Measurements from ENCODE around the gene OR4C46.
"Not testable (repeated sequence)": the region's sequence is repeated elsewhere in the genome, so short reads cannot be mapped to it uniquely, and the experiment has no call there.

The OR4C46 gene

GRCh38 chr11:54603898-54604297, at the start of gene OR4C46:
Gene OR4C46, minus strand, starts transcription at chr11:54603998. Its CDS starts 0 bp downstream, at chr11:54603998.
- no peak for DNase-seq (ENCODE audit: low read depth in 2 of 2, low spot score in 1 of 2)

- not testable (repeated sequence) for DNase-seq (ENCODE audit: low read depth in 2 of 2, low spot score in 1 of 2)
Measured at GRCh38 chr11:54645606-54646005, 41.8 kb upstream of the OR4C46 start.

GRCh38 chr11:54561439-54561838, 42.4 kb downstream of the OR4C46 start:
- DNase-seq (ENCODE audit: low read depth in 2 of 2, low spot score in 1 of 2): not testable (repeated sequence)

GRCh38 chr11:54558919-54559318, 44.9 kb downstream of the OR4C46 start:
- DNase-seq (ENCODE audit: low read depth in 2 of 2, low spot score in 1 of 2): no peak

- no peak for DNase-seq (ENCODE audit: low read depth in 2 of 2, low spot score in 1 of 2)
Measured at GRCh38 chr11:54558407-54558806, 45.4 kb downstream of the OR4C46 start.

Measured in stimulated activated CD8-positive, alpha-beta memory T cell treated with anti-CD3 and anti-CD28 coated beads, Interleukin-4, amount 100 ng/mL, for 1 hour (primary cell).